Kidney glomerular epithelial cell (primary cell): ENCODE measurements around the gene TCF4.

ENCODE experiments used
- DNase-seq: peaks from one replicate; lab custom pipeline; 2025; lab: John Stamatoyannopoulos, UW

The TCF4 gene

GRCh38 chr18:55179835-55180234, 408.2 kb downstream of the TCF4 start:
- DNase-seq: no peak

- no peak for DNase-seq
Measured at GRCh38 chr18:55179425-55179824, 408.6 kb downstream of the TCF4 start.

GRCh38 chr18:55173291-55173690, 414.7 kb downstream of the TCF4 start:
- no peak for DNase-seq
